NCI-H510A (cell line): ENCODE data around the gene C19orf73.
"Not testable (repeated sequence)": the region's sequence is repeated elsewhere in the genome, so short reads cannot be mapped to it uniquely, and the experiment has no call there.

Source experiments
- DNase-seq: peaks from one replicate; lab custom pipeline; 2025; lab: John Stamatoyannopoulos, UW

The C19orf73 gene

GRCh38 chr19:49121841-49122240, 2.9 kb upstream of the C19orf73 start:
- not testable (repeated sequence) for DNase-seq

- DNase-seq: no peak
These were observed 1.9 kb upstream of the C19orf73 start for GRCh38 chr19:49120868-49121267.

- no peak for DNase-seq
These were observed 1.4 kb upstream of the C19orf73 start for GRCh38 chr19:49120325-49120683.

GRCh38 chr19:49119411-49120324, 725 bp upstream of the C19orf73 start, which contains the start of gene PPFIA3:
TSS of gene PPFIA3 (plus strand) at chr19:49119544. CDS start at chr19:49127874, 8,330 bp downstream.
- no peak for DNase-seq

- DNase-seq: no peak
These were observed 1.0 kb downstream of the C19orf73 start for GRCh38 chr19:49117677-49118564.

- DNase-seq: no peak
These were observed 2.4 kb downstream of the C19orf73 start for GRCh38 chr19:49116544-49116943.

GRCh38 chr19:49114630-49115363, 4.1 kb downstream of the C19orf73 start:
- DNase-seq: no peak

- peak; percentile 45 for DNase-seq
These were observed 4.9 kb downstream of the C19orf73 start, which contains the start of gene LIN7B for GRCh38 chr19:49113762-49114629. TSS of gene LIN7B (plus strand) at chr19:49114370. CDS start at chr19:49114405, 35 bp downstream.

- DNase-seq: no peak
These were observed 7.5 kb downstream of the C19orf73 start for GRCh38 chr19:49111218-49111998.

GRCh38 chr19:49110567-49110966, 8.4 kb downstream of the C19orf73 start:
- DNase-seq: no peak

- no peak for DNase-seq
These were observed 9.2 kb downstream of the C19orf73 start for GRCh38 chr19:49109569-49110233.

- DNase-seq: no peak
These were observed 9.9 kb downstream of the C19orf73 start for GRCh38 chr19:49109051-49109450.

- no peak for DNase-seq
These were observed 11.1 kb downstream of the C19orf73 start for GRCh38 chr19:49107625-49108459.

GRCh38 chr19:49106648-49107135, 12.3 kb downstream of the C19orf73 start:
- DNase-seq: no peak

GRCh38 chr19:49104229-49104864, 14.6 kb downstream of the C19orf73 start:
- DNase-seq: no peak

GRCh38 chr19:49103331-49104085, 15.4 kb downstream of the C19orf73 start:
- no peak for DNase-seq

GRCh38 chr19:49102303-49102702, 16.6 kb downstream of the C19orf73 start:
- no peak for DNase-seq
